HEK293T (cell line): ENCODE data around the gene CYP26B1.

Experiments used
- FOXA1 ChIP-seq: fragments of 450-650 bp; IDR thresholded peaks from 2 replicates; pipeline ENCODE4 v1.6.1; 2016; ENCODE audit warnings: mild to moderate bottlenecking
- FOXM1 ChIP-seq: fragments of 450-650 bp; IDR thresholded peaks from 2 replicates; pipeline ENCODE4 v1.6.1; 2017; ENCODE audit warnings: mild to moderate bottlenecking, borderline replicate concordance
- SP1 ChIP-seq: fragments of 450-650 bp; IDR thresholded peaks from 2 replicates; pipeline ENCODE4 v1.6.1; 2017

- TF ChIP-seq FOXM1 (no peak), SP1 (no peak), FOXA1 (no peak)
Observed at GRCh38 chr2:72144274-72144631, 3.4 kb downstream of the CYP26B1 start.
